Neutrophil (primary cell): ENCODE results near the gene CIAO3.

ENCODE experiments used
- H3K27ac ChIP-seq: fragments of 200-600 bp; sonication (generic); 2 replicates; pipeline ENCODE4 v1.5.1; 2016; ENCODE audit warnings: mild to moderate bottlenecking, moderate library complexity
- H3K27me3 ChIP-seq: fragments of 200-600 bp; sonication (generic); 2 replicates; pipeline ENCODE4 v1.6.0; 2016; ENCODE audit warnings: mild to moderate bottlenecking
- H3K36me3 ChIP-seq: fragments of 200-600 bp; sonication (generic); 2 replicates; pipeline ENCODE4 v1.5.1; 2017
- H3K4me1 ChIP-seq, 2 experiments: fragments of 200-600 bp in 1 of 2; sonication (generic) in 1 of 2; 1 replicate in 1 of 2; 2 replicates in 1 of 2; pipeline versions ENCODE4 v1.5.1 to v1.6.1; 2013 to 2016; ENCODE audit warnings: low read depth in 1 of 2, low read length in 1 of 2, mild to moderate bottlenecking in 1 of 2, moderate library complexity in 1 of 2; ENCODE audit not compliant: control insufficient read depth in 1 of 2, insufficient read depth in 1 of 2
- H3K4me3 ChIP-seq, 2 experiments: fragments of 200-600 bp in 1 of 2; sonication (generic) in 1 of 2; 1 replicate in 1 of 2; 2 replicates in 1 of 2; pipeline ENCODE4 v1.5.1; 2013 to 2016; ENCODE audit warnings: low read depth in 1 of 2, low read length in 1 of 2, mild to moderate bottlenecking in 1 of 2, moderate library complexity in 1 of 2
- H3K9me3 ChIP-seq: fragments of 200-600 bp; sonication (generic); 2 replicates; pipeline ENCODE4 v1.5.1; 2016
- TF ChIP-seq, protein P1 (sequence below): fragments of 200-600 bp; sonication (generic); IDR thresholded peaks from 2 replicates; pipeline ENCODE4 v1.5.1; 2016; ENCODE audit warnings: antibody characterized with exemption

Gene CIAO3

DNA sequence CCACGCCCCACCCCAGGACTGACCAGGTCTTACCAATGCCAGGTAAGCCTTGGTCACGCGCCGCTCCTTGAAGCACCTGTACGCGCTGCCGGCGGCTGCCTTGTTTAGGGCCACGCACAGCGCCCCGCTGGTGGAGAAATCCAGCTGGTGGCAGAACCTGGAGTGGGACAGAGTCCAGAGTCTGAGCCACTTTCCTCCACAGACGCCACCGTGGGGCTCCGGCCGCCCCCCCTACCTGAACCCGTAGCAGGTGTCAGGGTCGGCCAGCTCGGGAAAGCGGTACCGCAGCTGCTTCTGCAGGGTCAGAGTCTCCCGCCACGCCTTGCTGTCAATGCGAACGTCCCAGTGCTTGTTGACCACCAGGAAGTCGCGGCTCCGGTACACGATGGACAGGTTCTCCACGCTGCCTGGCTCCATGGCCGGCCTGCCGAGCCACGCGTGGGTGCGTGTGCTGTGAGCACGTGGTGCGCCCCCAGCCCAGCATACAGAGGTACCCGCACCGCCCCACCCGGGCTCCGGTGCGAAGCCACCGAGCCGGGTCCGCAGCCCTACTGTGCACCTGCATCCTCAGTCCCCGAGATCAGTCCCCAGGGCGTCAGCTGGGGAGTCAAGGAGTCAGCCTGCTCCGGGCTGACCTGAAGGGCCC, 46.6 kb upstream of the CIAO3 start:
- no peaks in the 10 kb centered on the region for H3K9me3 ChIP-seq
- H3K27me3 ChIP-seq: peaks cover 14% of the 10 kb centered on the region
- H3K4me3 ChIP-seq: peak overlapping the region; percentile 78 to 82
- H3K27ac ChIP-seq: peak overlapping the region; percentile 74
- peaks cover 39% of the 10 kb centered on the region for H3K36me3 ChIP-seq
- TF ChIP-seq, protein P1, sequence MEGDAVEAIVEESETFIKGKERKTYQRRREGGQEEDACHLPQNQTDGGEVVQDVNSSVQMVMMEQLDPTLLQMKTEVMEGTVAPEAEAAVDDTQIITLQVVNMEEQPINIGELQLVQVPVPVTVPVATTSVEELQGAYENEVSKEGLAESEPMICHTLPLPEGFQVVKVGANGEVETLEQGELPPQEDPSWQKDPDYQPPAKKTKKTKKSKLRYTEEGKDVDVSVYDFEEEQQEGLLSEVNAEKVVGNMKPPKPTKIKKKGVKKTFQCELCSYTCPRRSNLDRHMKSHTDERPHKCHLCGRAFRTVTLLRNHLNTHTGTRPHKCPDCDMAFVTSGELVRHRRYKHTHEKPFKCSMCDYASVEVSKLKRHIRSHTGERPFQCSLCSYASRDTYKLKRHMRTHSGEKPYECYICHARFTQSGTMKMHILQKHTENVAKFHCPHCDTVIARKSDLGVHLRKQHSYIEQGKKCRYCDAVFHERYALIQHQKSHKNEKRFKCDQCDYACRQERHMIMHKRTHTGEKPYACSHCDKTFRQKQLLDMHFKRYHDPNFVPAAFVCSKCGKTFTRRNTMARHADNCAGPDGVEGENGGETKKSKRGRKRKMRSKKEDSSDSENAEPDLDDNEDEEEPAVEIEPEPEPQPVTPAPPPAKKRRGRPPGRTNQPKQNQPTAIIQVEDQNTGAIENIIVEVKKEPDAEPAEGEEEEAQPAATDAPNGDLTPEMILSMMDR: no peak
- H3K4me1 ChIP-seq: peaks cover 19 to 20% of the 10 kb centered on the region in 2 experiments

DNA sequence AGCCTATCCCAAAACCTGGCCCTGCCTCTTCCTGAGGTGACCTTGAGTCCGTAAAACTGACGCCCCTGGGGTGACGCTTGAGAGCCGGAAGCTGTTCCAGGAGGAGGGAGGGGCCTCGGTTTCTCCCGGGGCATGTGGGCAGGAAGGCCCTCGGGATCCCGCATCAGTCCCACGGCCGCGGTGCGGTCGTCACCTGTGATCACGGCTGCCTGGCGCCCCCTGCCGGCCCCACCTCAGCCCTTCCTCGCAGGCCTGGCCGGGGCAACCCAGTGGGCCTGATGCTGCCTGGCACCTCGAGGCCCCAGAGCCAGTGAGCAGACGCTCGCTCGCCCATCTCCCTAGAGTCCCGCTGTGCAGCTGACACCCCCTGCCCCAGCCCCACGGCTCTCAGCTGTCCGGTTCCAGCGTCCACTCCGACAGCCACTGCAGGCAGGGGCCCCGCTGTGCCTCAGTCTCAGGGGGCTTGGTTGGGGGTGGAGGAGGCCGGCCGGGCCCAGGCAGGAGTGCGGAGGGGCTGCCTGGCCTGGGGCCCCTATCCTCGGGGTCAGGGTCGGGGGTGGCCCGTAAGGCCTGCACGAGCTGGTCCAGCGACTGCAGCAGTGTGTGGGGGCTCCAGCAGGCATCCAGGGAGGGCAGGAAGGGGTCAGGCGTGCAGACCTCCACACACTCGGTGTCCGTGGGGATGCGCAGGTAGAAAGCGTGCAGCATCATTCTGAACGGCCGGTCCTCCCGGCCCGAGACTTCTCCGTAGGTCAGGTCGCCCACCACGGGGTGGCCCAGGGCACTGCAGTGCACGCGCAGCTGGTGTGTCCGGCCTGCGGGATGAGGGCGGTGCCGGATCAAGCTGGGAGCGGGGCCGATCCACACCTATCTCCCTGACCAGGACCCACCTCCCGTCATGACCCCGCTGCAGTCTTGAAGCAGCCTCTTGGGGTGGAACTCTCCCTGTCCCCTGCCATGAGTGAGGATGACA, 45.1 kb upstream of the CIAO3 start:
- TF ChIP-seq, protein P1: peak; percentile 60
- H3K4me1 ChIP-seq: peaks cover 19 to 20% of the 10 kb centered on the region in 2 experiments

DNA sequence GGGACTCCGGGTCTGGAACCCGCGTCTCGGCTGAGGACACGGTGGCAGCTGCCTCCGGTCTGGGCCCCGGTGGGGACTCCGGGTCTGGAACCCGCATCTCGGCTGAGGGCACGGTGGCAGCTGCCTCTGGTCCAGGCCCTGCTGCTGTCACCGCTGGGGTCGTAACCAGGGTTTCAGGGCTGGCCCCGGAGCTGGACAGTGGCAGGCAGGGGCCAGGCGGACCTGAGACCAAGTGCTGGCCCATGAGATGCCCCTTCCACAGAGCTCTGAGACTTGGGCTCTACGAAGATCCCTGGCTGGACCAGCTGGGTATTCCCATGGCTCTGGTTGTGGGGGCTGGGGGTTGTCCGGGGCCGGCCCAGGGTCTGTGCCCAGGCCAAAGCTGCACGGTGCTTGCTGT, 43.6 kb upstream of the CIAO3 start:
- Histone ChIP-seq H3K27ac (no peak overlapping the region), H3K9me3 (no peaks in the 10 kb centered on the region), H3K27me3 (peaks cover 26% of the 10 kb centered on the region), H3K36me3 (peaks cover 25% of the 10 kb centered on the region), H3K4me3 (no peak overlapping the region), H3K4me1 (peaks cover 19 to 20% of the 10 kb centered on the region in 2 experiments)
- TF ChIP-seq, protein P1: no peak

More for the DNA sequence above, 45.1 kb upstream of the CIAO3 start:
- Histone ChIP-seq H3K27ac (no peak overlapping the region), H3K4me3 (no peak overlapping the region), H3K36me3 (peaks cover 25% of the 10 kb centered on the region), H3K9me3 (no peaks in the 10 kb centered on the region), H3K27me3 (peaks cover 25% of the 10 kb centered on the region)

DNA sequence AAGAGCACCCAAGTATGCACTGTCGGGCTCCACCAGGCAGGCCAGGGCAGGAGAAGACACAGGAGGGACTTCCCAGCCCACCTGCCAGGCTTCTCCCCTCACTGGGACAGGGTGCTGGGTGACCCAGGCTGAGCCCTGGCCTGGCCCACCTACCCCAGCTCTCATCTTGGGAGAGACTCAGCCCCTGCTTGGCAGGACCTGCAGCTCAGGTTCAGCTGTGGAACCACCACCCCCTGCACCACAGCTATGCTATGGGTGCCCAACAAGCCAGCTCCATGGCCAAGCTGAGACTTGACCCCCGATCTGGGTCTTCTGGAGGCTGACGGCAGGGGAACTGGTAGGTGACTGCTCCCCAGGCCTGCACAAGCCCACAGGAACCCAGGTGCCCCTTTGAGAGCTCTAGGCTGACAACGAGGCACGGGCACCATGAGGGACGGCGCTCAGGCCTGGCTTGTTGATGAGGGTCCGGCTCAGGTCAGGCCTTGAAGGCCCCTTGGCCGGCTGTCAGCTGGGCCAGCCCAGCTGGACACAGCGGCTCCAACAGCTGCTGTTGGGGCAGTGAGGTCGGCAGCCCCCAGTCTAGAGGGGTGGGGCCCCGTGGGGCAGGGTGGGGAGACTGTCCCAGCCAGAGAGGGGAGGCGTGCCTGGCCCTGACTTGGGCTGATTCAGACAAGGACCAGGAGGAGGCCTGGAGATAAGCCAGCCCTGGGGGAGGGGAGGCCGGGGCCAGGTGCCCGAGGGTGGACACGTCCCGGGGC, 42.8 kb upstream of the CIAO3 start:
- peaks cover 35% of the 10 kb centered on the region for H3K27me3 ChIP-seq
- no peak overlapping the region for H3K4me3 ChIP-seq
- H3K4me1 ChIP-seq: peaks cover 11 to 12% of the 10 kb centered on the region in 2 experiments
- peaks cover 25% of the 10 kb centered on the region for H3K36me3 ChIP-seq
- TF ChIP-seq, protein P1: no peak
- H3K9me3 ChIP-seq: no peaks in the 10 kb centered on the region
- H3K27ac ChIP-seq: no peak overlapping the region

DNA sequence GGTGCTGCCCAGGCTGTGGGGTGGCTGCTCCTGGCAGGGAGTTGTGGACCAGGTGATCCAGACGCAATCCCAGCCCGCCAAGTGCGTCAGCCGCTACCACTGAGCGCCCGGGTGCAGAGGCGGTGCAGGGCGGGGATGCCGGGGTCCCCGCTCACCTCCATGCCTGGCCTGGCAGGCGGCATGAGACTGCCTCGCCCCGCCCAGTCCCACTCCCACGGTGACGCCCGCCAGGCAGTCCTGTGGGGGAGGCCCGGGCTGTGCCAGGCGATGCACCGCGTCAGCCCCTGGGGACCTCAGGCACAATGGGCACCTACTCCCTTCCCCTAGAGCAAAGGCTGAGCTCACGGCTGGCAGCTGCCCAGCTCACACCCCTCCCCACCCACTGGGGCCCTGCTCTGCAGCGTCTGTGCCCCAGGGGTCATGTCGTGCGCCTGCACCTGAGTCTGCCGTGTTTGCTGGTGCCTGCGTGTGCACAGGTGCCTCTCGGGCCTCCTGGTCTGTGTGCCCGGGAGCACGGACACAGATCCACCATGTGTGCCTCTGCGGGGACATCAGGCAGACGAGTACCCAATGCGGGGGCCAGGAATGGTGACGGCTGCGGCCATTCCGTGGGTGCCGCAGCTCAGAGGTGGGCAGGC, 42.1 kb upstream of the CIAO3 start:
- Histone ChIP-seq H3K4me1 (peaks cover 10 to 11% of the 10 kb centered on the region in 2 experiments), H3K9me3 (no peaks in the 10 kb centered on the region), H3K27me3 (peaks cover 42% of the 10 kb centered on the region), H3K4me3 (no peak overlapping the region), H3K27ac (no peak overlapping the region), H3K36me3 (peaks cover 25% of the 10 kb centered on the region)
- TF ChIP-seq, protein P1: no peak
